PC-3 (cell line): ENCODE measurements around the gene SIN3B.

Experiments used
- CTCF ChIP-seq: fragments of 300-600 bp; sonication (generic); conservative IDR thresholded peaks from 2 replicates; pipeline ENCODE4 v1.5.1; 2017; ENCODE audit warnings: antibody characterized with exemption, low read depth, mild to moderate bottlenecking, low read length
- EZH2phosphoT487 ChIP-seq: fragments of 300-600 bp; sonication (generic); IDR thresholded peaks from 2 replicates; pipeline ENCODE4 v1.6.1; 2018; ENCODE audit warnings: mild to moderate bottlenecking, antibody characterized with exemption, low read length, borderline replicate concordance

- TF ChIP-seq CTCF: no peak
- no peak for TF ChIP-seq EZH2phosphoT487
These were observed 12.3 kb downstream of the SIN3B start for GRCh38 chr19:16841391-16841926.
